Cerebellar cortex (tissue), 1 donor: ENCODE results near the gene CDON.
A peak's percentile ranks its signal among the peaks of the same experiment; 100 is the strongest.
"Not testable (repeated sequence)": the region's sequence is repeated elsewhere in the genome, so short reads cannot be mapped to it uniquely, and the experiment has no call there.

Experiments
- DNase-seq: peaks from one replicate; pipeline ENCODE4 v3.0.0-alpha.2; 2015; ENCODE audit warnings: low spot score

CDON gene

DNA sequence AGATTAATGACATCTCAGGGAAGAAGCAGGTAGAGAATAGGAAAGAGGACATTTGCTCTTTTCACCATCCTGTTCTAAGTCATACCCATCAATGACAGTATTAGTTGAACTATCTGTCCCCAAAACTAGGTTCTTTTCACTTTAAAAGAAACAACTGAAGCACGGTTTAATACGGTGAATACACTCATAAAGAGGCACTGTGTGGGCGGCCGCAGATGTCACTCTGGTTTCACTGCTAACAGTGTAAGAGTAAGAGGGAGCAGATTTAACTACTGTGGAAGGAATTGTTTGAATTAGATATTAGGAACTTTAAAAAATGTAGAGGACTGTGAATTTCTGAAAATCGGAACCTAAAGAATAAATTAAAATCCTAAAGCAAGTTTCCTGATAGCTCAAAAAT lies 67.4 kb downstream of the CDON start:
- DNase-seq: peak; percentile 51

DNA sequence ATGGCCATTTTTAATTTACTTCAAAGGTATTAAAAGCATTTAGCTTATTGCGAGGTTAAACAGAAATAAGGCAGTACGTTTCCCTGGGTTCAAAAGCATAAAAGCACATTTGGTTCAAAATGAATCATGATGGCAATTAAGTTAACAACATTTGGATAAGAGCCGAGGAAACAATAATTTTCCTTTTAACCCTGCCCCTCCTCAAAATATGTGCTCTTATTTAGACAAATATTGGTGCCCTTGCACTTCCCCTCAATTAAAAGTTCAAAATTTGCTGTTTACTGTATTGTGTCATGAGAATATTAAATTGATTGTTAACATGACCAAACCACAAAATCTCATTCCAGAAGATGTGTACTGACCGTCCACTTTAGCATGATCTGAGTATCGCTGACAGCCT lies 68.2 kb downstream of the CDON start:
- DNase-seq: no peak

DNA sequence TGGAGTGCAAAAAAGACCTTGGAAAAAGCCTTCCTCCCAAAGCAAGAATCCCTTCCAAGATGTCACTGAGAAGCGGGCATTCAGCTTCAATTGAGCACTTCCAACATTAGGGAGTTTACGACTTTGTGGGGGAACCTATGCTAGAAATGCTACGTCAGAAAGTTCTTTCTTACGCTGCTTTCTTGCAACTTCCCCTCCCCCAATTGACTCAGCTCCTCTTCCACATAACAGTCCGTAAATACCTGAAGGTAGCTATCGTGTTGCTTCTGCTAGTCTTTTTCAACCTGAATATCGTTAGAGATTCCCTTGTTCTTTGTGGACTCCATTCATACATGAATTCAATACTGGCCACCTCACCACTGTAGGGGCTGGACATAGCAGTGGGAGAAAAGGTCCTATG lies 69.8 kb downstream of the CDON start:
- no peak for DNase-seq

DNA sequence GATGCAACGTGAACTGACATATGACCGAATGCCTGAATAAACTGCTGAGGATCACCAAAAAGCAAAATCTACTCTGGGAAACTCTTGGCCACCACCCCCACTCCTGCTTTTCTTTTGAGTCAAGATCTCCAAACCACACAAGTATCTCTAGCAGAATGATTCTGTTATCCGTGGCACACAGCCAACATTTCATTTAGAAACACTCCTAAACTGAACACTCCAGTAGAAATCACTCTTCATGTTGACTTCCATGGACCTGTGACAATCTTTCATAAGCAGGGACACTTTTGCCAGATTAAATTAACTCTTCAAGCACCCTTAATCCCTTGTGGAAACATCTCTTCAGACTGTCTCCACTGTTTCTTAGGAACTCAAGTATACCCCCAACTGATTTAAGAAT lies 72.4 kb downstream of the CDON start:
- DNase-seq: peak; percentile 63

DNA sequence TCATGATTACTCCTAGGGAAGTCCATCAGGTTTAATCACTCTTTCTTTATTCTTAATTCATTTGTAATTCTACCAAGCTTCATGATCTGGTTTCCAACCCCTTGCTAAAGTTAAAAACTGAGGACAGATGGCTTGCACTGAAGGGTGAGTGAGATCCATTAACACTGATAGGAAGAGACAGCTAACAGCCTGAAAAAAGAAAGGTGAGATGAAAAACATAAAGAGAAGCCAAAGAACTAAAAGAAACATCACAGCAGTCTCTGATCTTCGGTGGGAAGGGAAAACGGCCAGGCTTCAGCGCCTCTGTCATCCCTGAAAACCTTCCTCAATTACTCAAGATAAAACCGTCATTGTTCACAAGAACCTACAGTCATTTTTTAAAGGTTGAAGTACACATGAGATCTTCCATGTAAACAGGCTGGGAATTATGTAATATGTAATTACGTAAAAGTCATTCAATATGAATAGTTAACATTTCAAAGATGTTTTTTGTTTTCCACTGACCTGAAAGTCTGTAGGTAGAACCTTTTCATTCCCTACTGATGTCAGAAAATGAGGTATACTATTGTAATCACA lies 75.5 kb downstream of the CDON start:
- peak; percentile 87 for DNase-seq

DNA sequence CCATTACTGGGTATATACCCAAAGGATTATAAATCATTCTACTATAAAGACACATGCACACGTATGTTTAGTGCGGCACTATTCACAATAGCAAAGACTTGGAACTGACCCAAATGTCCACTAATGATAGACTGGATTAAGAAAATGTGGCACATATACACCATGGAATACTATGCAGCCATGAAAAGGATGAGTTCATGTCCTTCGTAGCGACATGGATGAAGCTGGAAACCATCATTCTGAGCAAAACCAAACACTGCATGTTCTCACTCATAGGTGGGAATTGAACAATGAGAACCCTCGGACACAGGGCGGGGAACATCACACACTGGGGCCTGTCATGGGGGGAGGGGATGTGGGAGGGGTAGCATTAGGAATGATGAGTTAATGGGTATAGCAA lies 76.7 kb downstream of the CDON start:
- not testable (repeated sequence) for DNase-seq

DNA sequence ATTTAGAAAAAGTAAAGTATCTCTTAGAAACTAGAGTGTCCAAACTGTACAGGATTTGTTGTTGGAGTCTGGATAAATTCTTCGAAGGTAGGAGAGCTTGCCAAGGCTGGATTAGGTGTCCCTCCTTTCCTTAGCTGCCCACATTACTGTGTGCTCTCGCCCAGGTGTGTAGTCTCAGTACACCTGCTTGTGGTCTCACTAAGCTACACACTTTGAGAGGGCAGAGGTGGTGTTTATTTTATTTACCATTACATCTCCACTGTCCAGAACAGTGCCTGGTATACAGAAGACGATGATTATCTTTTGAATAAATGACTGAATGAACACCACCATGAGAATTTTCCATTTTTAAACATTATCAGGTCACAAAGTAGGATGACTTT lies 80.3 kb downstream of the CDON start:
- no peak for DNase-seq

DNA sequence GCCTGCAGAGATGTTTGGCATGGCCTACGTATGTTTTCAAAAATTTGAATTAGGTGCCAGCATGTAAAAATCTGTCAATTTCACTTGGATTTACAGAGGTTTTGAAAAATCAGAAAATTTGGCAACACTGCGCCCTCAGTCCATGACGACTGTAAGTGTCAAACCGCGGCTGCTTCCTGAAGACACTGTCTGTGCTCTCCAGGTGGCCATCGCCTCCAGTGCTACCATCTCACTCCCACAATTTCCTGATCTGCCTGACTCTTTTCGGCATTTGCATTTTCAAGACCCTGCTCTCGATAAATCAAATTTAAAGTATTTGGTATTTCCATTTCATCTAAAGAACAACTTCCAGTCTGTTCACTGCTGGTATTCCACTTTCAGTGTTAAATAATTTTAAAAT lies 82.2 kb downstream of the CDON start:
- peak; percentile 54 for DNase-seq

DNA sequence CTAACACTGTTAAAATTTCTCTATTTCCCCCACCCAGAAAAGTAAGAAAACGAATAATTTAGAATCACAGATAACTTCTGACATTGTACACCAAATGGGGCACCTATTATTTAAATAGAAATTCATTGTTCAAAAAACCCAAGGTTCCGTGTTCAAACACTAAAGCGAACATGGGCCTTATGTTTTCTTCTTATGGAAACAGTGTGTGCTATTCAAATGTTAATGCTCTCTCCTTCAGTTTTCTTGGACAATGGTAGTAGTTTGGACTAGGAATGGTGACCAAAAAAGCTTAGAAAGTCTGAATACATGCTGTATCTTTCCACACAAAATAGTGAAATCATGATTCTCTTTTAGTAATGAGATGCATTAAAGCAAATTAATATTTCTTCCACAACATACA lies 83.2 kb downstream of the CDON start:
- DNase-seq: no peak

DNA sequence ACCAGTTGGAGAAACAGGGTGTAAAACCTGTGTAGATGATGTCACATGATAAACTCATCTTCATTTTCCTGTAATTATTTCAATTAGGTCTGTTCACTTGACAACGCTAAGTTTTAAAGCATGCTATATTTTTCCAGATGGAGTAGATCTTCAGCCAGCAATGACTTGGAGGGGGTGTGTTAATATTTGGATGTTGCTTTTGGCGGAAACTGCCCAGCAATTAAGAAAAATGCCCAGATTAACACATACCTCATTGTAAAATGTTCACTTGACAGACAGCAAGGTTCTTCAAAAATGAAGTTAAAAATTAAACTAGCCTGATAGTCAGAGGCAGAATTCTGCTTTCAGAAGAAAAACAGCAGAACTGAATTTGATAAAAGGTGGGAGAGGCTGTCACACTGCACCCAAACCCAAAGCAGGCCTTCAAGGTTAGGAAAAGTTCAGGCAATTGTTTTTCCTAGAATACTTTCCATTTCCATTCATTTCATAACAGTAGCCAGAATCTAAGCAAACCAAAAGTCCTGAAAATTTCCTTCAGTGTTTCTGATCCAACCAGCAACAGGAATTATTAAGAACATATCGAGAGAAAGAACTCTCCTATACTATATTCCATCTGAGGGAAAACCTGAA lies 83.8 kb downstream of the CDON start:
- DNase-seq: no peak

DNA sequence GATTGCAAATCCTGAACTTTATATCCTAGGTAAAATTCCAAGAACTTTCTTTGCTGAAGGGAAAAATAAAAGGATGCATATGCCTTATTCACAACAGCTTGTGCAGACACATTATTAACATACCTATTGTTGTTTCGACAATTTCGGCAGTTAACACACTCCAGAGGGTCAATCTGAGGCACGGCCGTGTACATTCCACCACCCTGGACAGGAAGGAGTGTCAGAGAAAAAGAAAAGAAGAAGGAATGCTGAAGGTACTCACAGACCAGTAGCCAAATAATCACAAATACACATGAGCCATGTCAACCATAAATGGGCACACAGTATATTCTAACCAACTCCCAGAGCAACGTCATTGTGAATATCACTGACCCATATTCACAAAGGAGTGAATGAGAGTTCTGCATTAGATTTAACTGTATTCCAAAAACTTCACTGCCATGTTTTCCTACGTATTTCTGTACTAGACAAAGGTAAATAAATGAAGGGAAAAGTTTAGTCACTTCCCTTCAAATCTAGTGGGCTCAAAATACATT lies 84.4 kb downstream of the CDON start:
- DNase-seq: no peak

DNA sequence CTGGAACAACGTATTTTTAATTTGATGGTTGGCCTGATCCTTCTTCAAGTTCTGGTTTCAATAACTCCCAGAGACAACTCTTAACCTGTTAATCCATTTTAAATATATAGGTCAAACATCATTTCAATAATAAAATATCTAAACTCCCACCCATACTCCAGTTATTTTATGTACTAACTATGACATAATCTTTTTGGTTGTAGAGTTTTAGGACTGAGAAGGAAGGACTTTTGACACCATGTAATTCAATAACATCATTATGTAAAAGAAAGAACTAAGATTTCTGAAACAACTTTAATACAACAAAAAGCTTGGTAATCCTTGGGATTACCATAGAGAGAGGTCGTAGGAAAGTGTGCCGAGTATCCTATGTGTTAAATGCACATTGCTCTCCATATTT lies 85.3 kb downstream of the CDON start:
- DNase-seq: no peak

DNA sequence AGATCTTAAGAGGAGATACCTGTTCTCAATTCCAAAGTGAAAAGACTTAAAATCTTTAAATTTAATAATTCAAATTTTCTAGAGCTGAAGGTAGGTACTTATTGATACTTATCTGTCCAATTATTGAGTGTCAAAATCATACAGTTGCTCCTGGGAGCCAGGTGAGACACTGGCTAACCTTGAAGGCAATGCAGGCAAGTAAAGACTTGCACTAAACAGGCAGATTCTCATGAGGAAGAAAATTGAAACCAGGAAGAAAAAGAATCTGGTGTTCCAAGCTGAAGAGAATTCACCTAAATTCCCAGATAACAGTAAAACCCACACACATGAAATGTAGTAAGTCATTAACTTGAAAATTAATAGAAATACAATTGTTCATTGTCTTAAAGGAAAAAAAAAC lies 86.5 kb downstream of the CDON start:
- no peak for DNase-seq

DNA sequence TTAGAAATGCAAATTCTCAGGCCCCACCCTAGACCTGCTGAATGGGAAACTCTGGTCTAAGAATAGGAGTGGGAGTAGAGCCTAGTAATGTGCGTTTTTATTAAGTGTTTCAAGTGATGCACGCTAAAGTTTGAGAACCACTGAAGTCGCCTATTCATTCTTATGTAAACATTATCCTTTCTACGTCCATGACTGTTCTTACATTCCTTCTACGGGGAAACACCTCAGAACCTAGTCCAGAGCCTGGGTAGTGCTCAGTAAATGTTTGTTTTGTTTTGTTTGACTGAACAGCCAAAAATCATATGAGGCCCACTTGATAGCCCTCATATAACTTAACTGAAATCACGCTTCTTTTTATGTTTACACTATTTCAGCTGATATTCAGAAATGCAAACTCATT lies 87.0 kb downstream of the CDON start:
- no peak for DNase-seq

DNA sequence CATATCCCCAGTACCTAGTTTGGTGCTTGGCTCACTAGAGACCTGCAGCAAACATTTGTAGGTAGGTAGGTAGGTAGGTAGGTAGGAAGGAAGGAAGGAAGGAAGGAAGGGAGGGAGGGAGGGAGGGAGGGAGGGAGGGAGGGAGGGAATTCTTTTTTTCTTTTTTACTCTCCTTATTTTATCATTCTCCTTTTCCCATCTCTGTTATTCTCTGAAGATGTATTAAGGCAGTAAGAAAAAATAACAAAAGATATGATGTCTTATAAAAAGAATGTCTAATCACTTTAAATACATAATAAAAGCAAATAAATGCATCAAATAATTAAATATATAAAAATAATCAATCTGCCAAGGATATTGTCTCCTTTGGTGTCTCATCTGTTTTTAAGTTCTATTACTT lies 88.4 kb downstream of the CDON start:
- no peak for DNase-seq

DNA sequence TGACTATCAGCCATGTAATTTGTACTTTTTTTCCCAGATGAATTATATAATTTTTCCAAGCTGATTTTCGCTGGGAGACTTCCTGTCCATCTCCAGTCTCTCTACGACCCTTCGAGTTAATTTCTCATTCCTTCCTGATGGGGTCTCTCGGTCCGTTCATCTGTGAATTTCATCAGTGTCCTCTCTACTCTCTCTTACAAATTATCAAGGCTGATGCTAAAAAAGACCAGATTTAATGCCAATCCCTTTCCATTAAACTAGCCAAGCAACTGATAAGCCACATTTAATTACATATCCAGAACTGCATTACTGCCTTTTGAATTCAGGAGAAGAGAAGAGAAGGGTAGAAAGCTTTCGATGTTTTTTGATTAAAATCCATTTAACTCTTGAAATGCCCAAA lies 91.0 kb downstream of the CDON start:
- no peak for DNase-seq

DNA sequence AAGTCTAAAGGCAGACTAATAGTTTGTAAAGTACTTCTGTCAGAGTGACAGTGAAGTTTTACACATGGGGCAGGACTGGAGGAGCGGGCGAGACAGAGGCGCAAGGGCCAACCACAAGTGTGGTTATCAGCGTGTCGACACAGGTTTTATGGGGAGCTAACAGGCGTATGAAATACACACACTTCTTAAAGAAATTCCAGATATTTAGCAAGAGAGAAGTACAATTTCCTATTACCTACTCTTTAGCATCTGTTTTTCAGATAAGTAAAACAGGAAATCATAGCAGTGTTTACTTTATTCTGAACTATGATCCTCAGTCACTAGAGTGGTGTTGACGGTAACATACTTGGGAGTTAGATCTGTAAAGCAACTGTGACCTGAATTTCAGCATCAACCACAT lies 94.3 kb downstream of the CDON start:
- no peak for DNase-seq

DNA sequence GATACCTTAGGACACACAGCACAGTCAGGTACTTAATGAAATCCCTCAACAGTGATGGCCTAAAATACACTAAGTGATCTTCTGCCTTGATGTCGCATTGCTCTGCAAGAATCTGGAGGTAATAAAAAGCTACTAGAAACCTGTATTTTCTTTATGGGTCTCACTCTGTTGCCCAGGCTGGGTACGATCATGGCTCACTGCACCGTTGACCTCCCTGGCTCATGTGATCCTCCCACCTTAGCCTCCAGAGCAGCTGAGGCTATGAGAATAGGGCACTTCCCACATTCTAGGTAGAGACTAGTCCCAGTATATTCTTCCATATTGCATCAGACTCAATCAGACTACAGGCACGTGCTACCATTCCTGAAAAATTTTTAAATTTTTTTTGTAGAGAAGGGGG lies 95.2 kb downstream of the CDON start:
- no peak for DNase-seq

DNA sequence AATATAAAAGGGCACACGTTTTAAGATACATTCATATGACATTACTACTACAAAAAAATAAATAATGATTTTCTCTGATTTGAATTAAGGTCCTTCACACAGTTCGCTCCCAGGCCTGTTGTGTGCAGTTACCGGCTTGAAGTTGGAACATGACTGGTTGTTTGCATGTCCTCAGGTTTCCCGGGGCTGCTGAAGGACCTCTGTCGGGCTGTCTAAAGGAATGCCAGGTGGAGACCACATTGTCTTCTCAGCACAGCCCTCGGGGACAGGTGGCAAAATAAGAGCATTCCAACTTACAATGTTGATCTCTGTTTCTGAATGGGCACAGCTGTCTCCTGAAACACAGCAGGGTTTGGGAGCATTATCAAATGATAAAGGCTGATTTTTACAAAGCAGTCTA lies 101.9 kb downstream of the CDON start:
- DNase-seq: no peak

DNA sequence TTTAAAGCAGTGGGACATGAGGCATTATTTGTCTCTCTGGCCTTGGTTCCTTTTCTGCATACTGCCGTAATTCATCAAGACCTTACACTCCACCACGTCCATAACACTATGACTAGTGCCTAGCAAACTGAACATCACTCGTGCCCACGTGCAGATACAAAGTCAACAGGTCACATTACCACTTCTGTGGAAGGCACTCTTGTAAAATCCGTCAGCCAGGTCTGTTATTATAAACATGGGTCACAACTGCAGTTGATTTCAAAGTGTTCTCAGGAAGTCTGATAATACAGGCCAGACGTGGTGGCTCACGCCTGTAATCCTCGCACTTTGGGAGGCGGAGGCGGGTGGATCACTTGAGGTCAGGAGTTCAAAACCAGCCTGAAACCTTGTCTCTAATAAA lies 102.7 kb downstream of the CDON start:
- DNase-seq: no peak

DNA sequence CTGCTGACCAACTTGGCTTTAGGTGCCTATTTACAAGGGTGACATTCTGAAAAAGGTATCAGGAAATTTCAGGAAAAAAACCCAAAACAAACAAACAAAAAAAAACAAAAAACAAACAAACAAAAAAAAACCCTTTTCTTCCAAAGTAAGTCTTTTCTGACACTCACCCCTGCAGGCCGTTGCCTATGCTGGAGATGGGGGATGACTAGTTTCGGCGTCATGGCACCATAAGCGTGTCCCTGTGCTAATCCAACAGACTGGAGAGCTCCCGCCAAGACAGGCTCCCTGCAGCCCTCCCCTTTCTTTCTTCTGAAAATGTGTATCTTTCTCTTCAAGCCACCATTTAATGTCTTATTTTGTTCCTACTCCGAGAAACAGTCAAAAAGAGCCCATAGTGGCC lies 103.2 kb downstream of the CDON start:
- DNase-seq: no peak

DNA sequence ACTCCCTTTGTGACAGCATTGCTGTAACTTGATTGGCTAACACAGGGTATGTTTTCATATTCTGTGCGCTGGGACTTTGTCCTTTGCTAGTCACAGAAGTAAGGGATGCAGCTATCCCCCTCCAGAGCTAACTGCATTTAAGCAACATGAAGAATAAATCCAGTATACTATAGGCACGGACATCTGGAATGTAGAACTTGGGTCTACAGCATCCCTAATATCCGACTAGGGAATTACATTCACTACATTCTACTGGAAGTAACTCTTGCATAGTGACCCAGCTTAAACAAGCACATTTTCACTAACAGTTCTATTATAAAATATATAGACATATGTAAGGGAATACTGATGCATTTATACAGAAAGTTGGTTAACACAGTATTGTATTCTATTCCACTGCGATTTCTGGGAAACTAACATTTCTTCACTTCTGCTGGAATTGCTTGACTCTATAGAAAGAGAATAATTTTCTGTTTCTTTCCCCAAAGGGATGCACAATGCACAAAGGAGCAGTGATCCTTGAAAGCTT lies 103.7 kb downstream of the CDON start:
- no peak for DNase-seq

DNA sequence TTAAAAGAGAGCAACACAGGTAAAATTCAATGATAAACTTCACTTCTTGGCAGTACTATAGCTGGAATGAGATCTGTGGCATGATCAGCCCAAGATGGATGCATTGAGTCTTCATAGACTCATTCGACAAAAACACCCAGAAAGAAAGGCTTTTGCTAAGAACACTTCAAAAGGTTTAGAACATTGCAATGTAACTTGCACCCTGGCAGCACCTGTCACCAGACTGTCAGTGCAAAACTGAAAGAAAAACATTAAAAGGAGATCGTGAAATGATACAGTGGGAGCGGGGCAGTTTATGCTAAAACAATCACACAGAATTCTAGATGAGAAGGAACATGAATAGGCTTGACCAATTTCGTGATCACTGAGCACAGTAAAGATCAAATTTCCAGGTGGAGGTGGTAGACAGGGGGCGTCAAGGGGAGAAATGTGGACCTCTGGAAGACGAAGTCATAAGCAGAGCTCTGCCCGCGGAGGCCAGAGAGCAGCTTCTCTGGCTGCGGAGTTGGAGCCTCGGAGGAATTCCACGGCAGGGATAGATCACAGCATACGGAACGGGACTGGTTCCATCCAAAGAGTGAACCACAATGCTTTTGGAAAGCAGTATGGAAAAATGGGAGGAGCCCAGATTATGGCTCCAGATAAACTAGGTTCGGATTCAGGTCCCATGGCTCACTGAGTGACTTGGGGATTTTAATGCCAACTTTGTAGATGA lies 104.9 kb downstream of the CDON start:
- no peak for DNase-seq
